Left ventricle myocardium inferior (tissue), 1 donor: ENCODE results near the gene TRIM61. TPM values are rescaled to one million over a fixed set of nuclear protein-coding genes. Genes with fewer than 3 reads are reported as not detected.

Source experiments
- DNase-seq: peaks from one replicate; pipeline ENCODE4 v3.0.0-alpha.2; 2020
- H3K27ac ChIP-seq: fragments of 200-600 bp; replicated peaks from 2 replicates; pipeline ENCODE4 v1.8.0; 2021
- H3K27me3 ChIP-seq: fragments of 200-600 bp; 2 replicates; pipeline ENCODE4 v1.8.0; 2021; ENCODE audit warnings: low read depth
- H3K36me3 ChIP-seq: fragments of 200-600 bp; 2 replicates; pipeline ENCODE4 v1.8.0; 2021
- H3K4me1 ChIP-seq: fragments of 200-600 bp; 2 replicates; pipeline ENCODE4 v1.8.0; 2021
- H3K4me3 ChIP-seq: fragments of 200-600 bp; 2 replicates; pipeline ENCODE4 v1.8.0; 2021; ENCODE audit warnings: mild to moderate bottlenecking, moderate library complexity
- H3K9me3 ChIP-seq: fragments of 200-600 bp; replicated peaks from 2 replicates; pipeline ENCODE4 v1.8.0; 2021
- CTCF ChIP-seq: fragments of 200-600 bp; IDR thresholded peaks from 2 replicates; pipeline ENCODE4 v1.8.0; 2021; ENCODE audit warnings: antibody characterized with exemption, mild to moderate bottlenecking, borderline replicate concordance
- intact Hi-C: fragments of 100-400 bp; cut with micrococcal nuclease; formaldehyde crosslinking; loops from one replicate; pipeline ENCODE4 v1.11.0; 2022
- total RNA-seq: library from RNA; stranded (reverse); fragmentation: NEBNext Ultra II Directional; extraction: Animal tissue kit (Norgen Biotek cat#: 25700); gene quantifications from one replicate; pipeline ENCODE4 v1.2.1, GENCODE V29; 2021
- donor health status: DM: no; HTN: yes; CAD: no; lungs with severe emphysema.

TRIM61 gene
- total RNA-seq, 1 donor from 2014 or later = 2.3 TPM

- DNase-seq = no peak
- TF ChIP-seq CTCF = no peak
- intact Hi-C loops = no loop called here
Observed at GRCh38 chr4:165010991-165011390, 33.5 kb upstream of the TRIM61 start.

GRCh38 chr4:165010487-165010886 is 33.0 kb upstream of the TRIM61 start:
- intact Hi-C loops = no loop called here
- no peak for DNase-seq
- Histone ChIP-seq H3K4me3 (no peak overlapping the region), H3K4me1 (no peaks in the 10 kb centered on the region), H3K27me3 (peaks cover 15% of the 10 kb centered on the region), H3K27ac (no peak overlapping the region), H3K9me3 (no peaks in the 10 kb centered on the region), H3K36me3 (no peaks in the 10 kb centered on the region)
- TF ChIP-seq CTCF = no peak

More at GRCh38 chr4:165010991-165011390, 33.5 kb upstream of the TRIM61 start:
- Histone ChIP-seq H3K4me3 (no peak overlapping the region), H3K27me3 (peaks cover 15% of the 10 kb centered on the region), H3K9me3 (no peaks in the 10 kb centered on the region), H3K4me1 (no peaks in the 10 kb centered on the region), H3K27ac (no peak overlapping the region), H3K36me3 (no peaks in the 10 kb centered on the region)

GRCh38 chr4:165009493-165010227 is 32.2 kb upstream of the TRIM61 start:
- DNase-seq = no peak
- Histone ChIP-seq H3K36me3 (no peaks in the 10 kb centered on the region), H3K27me3 (peaks cover 18% of the 10 kb centered on the region), H3K27ac (no peak overlapping the region), H3K9me3 (no peaks in the 10 kb centered on the region), H3K4me1 (no peaks in the 10 kb centered on the region), H3K4me3 (no peak overlapping the region)
- TF ChIP-seq CTCF = no peak
- intact Hi-C loops = no loop called here

GRCh38 chr4:165006886-165007285 is 29.4 kb upstream of the TRIM61 start:
- no peaks in the 10 kb centered on the region for H3K36me3 ChIP-seq
- intact Hi-C loops = no loop called here
- H3K4me3 ChIP-seq = no peak overlapping the region
- TF ChIP-seq CTCF = no peak
- H3K27ac ChIP-seq = no peak overlapping the region
- peaks cover 28% of the 10 kb centered on the region for H3K27me3 ChIP-seq
- H3K9me3 ChIP-seq = no peaks in the 10 kb centered on the region
- no peak for DNase-seq
- H3K4me1 ChIP-seq = no peaks in the 10 kb centered on the region

GRCh38 chr4:165006456-165006855 is 29.0 kb upstream of the TRIM61 start:
- Histone ChIP-seq H3K27ac (no peak overlapping the region), H3K4me1 (no peaks in the 10 kb centered on the region), H3K36me3 (no peaks in the 10 kb centered on the region), H3K27me3 (peaks cover 26% of the 10 kb centered on the region), H3K9me3 (no peaks in the 10 kb centered on the region), H3K4me3 (no peak overlapping the region)
- DNase-seq = no peak
- intact Hi-C loops = no loop called here
- TF ChIP-seq CTCF = no peak
